ENCODE data around the gene KRT1.

KRT1 gene

DNA sequence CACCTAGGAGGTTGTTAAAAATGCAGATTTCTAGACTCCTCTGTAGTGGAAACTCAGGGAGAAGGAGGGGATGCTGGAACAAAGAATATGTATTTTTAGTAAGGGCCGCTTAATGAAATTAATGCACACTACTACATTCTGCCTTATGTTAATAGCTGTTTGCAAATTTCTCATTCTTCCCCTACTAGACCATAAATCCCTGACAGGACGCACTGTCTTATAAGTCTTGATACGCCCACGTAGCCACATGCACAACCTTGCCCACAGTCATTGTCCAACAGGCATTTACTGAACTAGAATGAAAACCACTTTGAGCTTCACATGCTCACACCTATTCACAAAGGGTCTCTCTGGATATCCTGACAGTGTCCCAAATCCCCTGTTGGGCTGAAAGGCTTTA is 38.7 kb downstream of the KRT1 start (continued):
- TF ChIP-seq ZNF132 (tag by site-specific recombination; IDR thresholded peaks at IDR 0.05; ENCODE audit: borderline replicate concordance), result no peak
- TF ChIP-seq, protein P1, sequence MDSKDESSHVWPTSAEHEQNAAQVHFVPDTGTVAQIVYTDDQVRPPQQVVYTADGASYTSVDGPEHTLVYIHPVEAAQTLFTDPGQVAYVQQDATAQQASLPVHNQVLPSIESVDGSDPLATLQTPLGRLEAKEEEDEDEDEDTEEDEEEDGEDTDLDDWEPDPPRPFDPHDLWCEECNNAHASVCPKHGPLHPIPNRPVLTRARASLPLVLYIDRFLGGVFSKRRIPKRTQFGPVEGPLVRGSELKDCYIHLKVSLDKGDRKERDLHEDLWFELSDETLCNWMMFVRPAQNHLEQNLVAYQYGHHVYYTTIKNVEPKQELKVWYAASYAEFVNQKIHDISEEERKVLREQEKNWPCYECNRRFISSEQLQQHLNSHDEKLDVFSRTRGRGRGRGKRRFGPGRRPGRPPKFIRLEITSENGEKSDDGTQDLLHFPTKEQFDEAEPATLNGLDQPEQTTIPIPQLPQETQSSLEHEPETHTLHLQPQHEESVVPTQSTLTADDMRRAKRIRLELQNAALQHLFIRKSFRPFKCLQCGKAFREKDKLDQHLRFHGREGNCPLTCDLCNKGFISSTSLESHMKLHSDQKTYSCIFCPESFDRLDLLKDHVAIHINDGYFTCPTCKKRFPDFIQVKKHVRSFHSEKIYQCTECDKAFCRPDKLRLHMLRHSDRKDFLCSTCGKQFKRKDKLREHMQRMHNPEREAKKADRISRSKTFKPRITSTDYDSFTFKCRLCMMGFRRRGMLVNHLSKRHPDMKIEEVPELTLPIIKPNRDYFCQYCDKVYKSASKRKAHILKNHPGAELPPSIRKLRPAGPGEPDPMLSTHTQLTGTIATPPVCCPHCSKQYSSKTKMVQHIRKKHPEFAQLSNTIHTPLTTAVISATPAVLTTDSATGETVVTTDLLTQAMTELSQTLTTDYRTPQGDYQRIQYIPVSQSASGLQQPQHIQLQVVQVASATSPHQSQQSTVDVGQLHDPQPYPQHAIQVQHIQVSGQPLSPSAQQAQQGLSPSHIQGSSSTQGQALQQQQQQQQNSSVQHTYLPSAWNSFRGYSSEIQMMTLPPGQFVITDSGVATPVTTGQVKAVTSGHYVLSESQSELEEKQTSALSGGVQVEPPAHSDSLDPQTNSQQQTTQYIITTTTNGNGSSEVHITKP (tag by site-specific recombination; IDR thresholded peaks at IDR 0.05), result no peak
- TF ChIP-seq ZNF629 (tag by site-specific recombination; IDR thresholded peaks at IDR 0.05), result no peak

DNA sequence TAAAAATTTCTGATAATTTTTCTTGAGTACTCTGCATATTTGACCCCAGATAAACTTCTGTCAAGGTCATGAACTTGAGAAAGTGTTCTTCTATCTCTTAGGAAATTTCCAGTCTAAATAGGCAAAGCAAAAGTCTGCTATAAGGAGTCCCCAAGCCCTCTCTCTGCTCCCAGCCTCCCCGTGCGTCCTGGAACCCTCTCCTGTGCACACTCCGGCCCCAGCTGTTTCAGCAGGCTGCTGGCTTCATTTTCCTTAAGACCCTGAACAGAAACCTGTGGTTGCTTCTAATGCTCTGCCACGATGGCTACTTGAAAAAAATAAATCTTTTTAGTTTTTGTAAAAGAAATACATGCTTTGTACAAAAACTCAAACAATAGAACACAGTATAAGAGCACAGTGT is 42.9 kb downstream of the KRT1 start:
- Histone ChIP-seq H3K27ac (ENCODE audit: extremely low read depth, low read depth, low read length) (no peak overlapping the region), H3K4me1 (ENCODE audit: control insufficient read depth, insufficient read depth, low read length) (no peaks in the 10 kb centered on the region; the same call in 1 of the 2 replicates), H3K9me3 (ENCODE audit: control insufficient read depth, insufficient read depth, low read depth, low read length) (no peaks in the 10 kb centered on the region), H3K36me3 (ENCODE audit: control insufficient read depth in 2 of 2, insufficient read depth in 1 of 2, low read length in 2 of 2) (no peaks in the 10 kb centered on the region), H3K4me3 (ENCODE audit: low read depth, low read length) (no peak overlapping the region)
- TF ChIP-seq ZNF776 (tag by site-specific recombination; IDR thresholded peaks at IDR 0.05; ENCODE audit: borderline replicate concordance) (no peak), ZNF473 (tag by site-specific recombination; IDR thresholded peaks at IDR 0.05) (no peak), ZNF660 (tag by site-specific recombination; IDR thresholded peaks at IDR 0.05) (no peak), HOXC10 (CRISPR knock-in tag; IDR thresholded peaks at IDR 0.05) (no peak), ZNF670 (tag by site-specific recombination; IDR thresholded peaks at IDR 0.05; ENCODE audit: low read depth) (no peak), KLF9 (tag by site-specific recombination; IDR thresholded peaks at IDR 0.05; ENCODE audit: low read depth) (no peak), ZNF621 (tag by site-specific recombination; IDR thresholded peaks at IDR 0.05) (no peak), ZNF274 (IDR thresholded peaks at IDR 0.05; ENCODE audit: low read length) (no peak), ZNF274 (tag by site-specific recombination; IDR thresholded peaks at IDR 0.05; ENCODE audit: borderline replicate concordance) (no peak), ZNF214 (tag by site-specific recombination; IDR thresholded peaks at IDR 0.05; ENCODE audit: borderline replicate concordance) (no peak), GLIS2 (tag by site-specific recombination; IDR thresholded peaks at IDR 0.05) (no peak), YY2 (tag by site-specific recombination; IDR thresholded peaks at IDR 0.05) (no peak)
- TF ChIP-seq, protein P2, sequence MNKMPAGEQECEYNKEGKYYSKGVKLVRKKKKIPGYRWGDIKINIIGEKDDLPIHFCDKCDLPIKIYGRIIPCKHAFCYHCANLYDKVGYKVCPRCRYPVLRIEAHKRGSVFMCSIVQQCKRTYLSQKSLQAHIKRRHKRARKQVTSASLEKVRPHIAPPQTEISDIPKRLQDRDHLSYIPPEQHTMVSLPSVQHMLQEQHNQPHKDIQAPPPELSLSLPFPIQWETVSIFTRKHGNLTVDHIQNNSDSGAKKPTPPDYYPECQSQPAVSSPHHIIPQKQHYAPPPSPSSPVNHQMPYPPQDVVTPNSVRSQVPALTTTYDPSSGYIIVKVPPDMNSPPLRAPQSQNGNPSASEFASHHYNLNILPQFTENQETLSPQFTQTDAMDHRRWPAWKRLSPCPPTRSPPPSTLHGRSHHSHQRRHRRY (tag by site-specific recombination; IDR thresholded peaks at IDR 0.05), result no peak
- TF ChIP-seq, protein P3, sequence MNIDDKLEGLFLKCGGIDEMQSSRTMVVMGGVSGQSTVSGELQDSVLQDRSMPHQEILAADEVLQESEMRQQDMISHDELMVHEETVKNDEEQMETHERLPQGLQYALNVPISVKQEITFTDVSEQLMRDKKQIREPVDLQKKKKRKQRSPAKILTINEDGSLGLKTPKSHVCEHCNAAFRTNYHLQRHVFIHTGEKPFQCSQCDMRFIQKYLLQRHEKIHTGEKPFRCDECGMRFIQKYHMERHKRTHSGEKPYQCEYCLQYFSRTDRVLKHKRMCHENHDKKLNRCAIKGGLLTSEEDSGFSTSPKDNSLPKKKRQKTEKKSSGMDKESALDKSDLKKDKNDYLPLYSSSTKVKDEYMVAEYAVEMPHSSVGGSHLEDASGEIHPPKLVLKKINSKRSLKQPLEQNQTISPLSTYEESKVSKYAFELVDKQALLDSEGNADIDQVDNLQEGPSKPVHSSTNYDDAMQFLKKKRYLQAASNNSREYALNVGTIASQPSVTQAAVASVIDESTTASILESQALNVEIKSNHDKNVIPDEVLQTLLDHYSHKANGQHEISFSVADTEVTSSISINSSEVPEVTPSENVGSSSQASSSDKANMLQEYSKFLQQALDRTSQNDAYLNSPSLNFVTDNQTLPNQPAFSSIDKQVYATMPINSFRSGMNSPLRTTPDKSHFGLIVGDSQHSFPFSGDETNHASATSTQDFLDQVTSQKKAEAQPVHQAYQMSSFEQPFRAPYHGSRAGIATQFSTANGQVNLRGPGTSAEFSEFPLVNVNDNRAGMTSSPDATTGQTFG (tag by site-specific recombination; IDR thresholded peaks at IDR 0.05; ENCODE audit: borderline replicate concordance), result no peak
- TF ChIP-seq, protein P4, sequence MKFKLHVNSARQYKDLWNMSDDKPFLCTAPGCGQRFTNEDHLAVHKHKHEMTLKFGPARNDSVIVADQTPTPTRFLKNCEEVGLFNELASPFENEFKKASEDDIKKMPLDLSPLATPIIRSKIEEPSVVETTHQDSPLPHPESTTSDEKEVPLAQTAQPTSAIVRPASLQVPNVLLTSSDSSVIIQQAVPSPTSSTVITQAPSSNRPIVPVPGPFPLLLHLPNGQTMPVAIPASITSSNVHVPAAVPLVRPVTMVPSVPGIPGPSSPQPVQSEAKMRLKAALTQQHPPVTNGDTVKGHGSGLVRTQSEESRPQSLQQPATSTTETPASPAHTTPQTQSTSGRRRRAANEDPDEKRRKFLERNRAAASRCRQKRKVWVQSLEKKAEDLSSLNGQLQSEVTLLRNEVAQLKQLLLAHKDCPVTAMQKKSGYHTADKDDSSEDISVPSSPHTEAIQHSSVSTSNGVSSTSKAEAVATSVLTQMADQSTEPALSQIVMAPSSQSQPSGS (tag by site-specific recombination; IDR thresholded peaks at IDR 0.05; ENCODE audit: low read depth), result no peak
- CTCF ChIA-PET, result interaction anchor here (0.6 kb wide), 1 partner anchor 222 kb away, joined by 3 read pairs; no protein-coding TSS in a partner anchor
- POLR2A ChIA-PET, result no interaction called here
